AG09309 (cell line): ENCODE data around the gene EXOSC7.

Experiments used
- DNase-seq: peaks from one replicate; pipeline ENCODE4 v3.0.0-alpha.2; 2010; ENCODE audit warnings: low read depth
- H3K4me3 ChIP-seq: 2 replicates; pipeline ENCODE4 v1.5.1; 2011; ENCODE audit warnings: mild to moderate bottlenecking, low read depth, low read length, moderate library complexity; ENCODE audit not compliant: control insufficient read depth
- TF ChIP-seq, protein P1 (sequence below): IDR thresholded peaks from 2 replicates; pipeline ENCODE4 v1.5.1; 2011; ENCODE audit warnings: mild to moderate bottlenecking, low read depth, low read length, inconsistent platforms; ENCODE audit not compliant: insufficient read depth, control insufficient read depth; ENCODE audit errors: missing control alignments

The EXOSC7 gene

GRCh38 chr3:44969154-44969827 lies 6.8 kb upstream of the EXOSC7 start:
- H3K4me3 ChIP-seq, result no peak overlapping the region
- no peak for DNase-seq
- TF ChIP-seq, protein P1, sequence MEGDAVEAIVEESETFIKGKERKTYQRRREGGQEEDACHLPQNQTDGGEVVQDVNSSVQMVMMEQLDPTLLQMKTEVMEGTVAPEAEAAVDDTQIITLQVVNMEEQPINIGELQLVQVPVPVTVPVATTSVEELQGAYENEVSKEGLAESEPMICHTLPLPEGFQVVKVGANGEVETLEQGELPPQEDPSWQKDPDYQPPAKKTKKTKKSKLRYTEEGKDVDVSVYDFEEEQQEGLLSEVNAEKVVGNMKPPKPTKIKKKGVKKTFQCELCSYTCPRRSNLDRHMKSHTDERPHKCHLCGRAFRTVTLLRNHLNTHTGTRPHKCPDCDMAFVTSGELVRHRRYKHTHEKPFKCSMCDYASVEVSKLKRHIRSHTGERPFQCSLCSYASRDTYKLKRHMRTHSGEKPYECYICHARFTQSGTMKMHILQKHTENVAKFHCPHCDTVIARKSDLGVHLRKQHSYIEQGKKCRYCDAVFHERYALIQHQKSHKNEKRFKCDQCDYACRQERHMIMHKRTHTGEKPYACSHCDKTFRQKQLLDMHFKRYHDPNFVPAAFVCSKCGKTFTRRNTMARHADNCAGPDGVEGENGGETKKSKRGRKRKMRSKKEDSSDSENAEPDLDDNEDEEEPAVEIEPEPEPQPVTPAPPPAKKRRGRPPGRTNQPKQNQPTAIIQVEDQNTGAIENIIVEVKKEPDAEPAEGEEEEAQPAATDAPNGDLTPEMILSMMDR, result no peak

GRCh38 chr3:44969828-44970179 lies 6.2 kb upstream of the EXOSC7 start:
- no peak for DNase-seq
- TF ChIP-seq, protein P1, result no peak
- no peak overlapping the region for H3K4me3 ChIP-seq

GRCh38 chr3:44970926-44971490 lies 5.0 kb upstream of the EXOSC7 start:
- TF ChIP-seq, protein P1, result no peak
- no peak for DNase-seq
- H3K4me3 ChIP-seq, result no peak overlapping the region

DNA sequence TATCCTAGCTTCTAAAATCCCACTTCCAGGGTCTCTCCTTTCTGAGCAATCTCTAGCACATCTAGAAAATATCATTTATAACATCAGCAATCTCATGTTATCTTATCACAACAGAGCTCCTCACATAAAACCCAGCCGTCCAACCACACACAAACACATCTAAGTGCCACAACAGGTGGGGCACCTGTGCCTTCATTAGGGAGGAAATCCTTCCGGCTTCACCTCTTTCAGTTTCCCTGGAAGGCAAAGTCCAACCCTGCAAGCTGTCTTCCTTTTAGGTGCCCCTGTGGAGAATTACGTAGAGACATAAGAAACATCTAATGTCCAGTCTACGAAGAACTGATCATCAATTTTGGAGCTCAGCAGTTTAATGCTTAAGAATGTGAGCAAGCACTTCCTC lies 1.6 kb upstream of the EXOSC7 start:
- DNase-seq, result no peak
- peak overlapping the region; percentile 68 for H3K4me3 ChIP-seq
- TF ChIP-seq, protein P1, result no peak

GRCh38 chr3:44981220-44981619 lies 5.2 kb downstream of the EXOSC7 start:
- TF ChIP-seq, protein P1, result no peak
- DNase-seq, result no peak

DNA sequence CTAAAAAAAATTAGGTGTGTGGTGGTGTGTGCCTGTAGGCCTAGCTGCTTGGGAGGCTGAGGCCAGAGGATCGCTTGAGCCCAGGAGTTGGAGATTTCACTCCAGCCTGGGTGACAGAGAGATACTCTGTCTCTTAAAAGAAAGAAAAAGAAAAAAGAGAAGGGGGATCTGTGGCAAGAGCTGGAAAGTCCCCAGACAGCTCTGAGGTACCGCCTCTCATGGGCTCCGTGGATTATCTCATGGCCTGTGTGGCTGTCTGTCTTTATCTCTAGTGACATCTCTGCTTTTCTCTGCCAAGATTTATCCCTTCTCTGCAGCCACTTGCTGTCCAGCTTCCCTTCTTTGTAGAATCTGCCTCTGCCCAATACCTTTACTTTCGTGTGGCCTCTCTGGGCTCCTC lies 5.7 kb downstream of the EXOSC7 start:
- TF ChIP-seq, protein P1, result no peak
- no peak overlapping the region for H3K4me3 ChIP-seq
- DNase-seq, result no peak

More at GRCh38 chr3:44981220-44981619, 5.2 kb downstream of the EXOSC7 start:
- H3K4me3 ChIP-seq, result no peak overlapping the region
